ENCODE data around the gene DNAJB11.
A peak's percentile ranks its signal among the peaks of the same experiment; 100 is the strongest.
"Not testable (repeated sequence)": the region's sequence is repeated elsewhere in the genome, so short reads cannot be mapped to it uniquely, and the experiment has no call there.

DNAJB11 gene

GRCh38 chr3:186570096-186570940 lies at the start of gene DNAJB11:
Gene DNAJB11, plus strand, starts transcription at chr3:186570720. Its CDS starts 178 bp downstream, at chr3:186570898.
- peak; percentile 99 for DNase-seq

DNA sequence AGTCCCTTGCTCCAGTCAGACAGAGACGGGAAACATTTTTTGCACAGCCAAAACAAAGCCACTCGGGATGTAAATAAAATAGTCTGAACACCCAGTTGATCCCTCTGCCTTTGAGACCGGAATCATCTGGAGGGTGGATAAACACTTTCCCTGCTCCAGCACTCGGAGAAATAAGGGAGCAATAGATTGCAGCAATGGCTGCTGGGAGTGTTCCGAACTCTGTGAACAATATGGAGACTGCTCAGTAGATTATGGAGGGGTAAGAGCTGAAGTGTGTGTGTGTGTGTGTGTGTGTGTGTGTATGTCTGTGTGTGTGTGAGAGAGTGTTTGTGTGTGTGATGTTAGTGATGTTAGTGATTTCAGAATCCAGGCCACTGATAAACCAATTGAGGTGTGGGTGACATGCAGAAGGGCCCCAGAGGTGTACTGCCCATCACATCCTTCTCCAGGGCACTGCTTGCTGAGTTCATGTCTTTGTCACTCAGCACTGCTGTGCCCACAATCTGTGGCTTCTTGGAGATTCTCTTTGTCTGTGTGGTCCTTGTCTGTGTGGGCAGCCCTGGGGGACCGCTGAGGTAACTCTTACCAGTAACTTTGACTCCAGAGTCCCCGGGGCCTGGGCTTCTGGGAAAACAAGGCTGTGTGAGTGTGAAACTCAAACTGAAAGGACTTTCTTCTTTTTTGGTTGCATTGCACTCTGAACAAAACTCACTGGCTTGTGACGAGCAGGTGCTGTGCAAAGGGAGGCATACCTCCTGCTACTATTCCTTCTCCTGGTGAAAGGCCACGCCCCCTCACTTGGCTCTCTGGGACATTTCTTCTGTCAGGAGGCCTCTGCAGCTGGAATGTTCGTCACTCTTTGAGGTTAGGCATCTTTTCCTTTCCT lies 49.3 kb upstream of the DNAJB11 start:
- DNase-seq = peak; percentile 34

DNA sequence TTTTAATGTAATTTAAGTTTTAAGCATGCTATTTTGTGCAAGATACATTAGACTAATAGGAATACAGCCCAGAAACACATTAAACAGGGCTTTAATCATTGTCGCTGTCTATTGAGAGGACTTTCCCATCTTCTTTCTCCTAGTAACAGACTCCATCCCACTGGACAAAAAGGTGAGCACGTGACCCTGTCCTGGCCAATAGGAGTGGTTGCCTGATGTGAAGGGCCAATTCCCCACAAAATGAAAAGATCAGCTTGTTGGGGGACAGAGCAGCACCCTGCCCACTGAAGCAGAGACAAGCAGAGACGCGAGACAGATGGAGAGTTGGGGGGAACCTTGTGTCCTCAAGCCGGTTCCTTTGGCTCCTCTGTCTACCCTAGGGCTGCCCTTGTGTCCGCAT lies 47.5 kb upstream of the DNAJB11 start:
- DNase-seq = no peak

DNA sequence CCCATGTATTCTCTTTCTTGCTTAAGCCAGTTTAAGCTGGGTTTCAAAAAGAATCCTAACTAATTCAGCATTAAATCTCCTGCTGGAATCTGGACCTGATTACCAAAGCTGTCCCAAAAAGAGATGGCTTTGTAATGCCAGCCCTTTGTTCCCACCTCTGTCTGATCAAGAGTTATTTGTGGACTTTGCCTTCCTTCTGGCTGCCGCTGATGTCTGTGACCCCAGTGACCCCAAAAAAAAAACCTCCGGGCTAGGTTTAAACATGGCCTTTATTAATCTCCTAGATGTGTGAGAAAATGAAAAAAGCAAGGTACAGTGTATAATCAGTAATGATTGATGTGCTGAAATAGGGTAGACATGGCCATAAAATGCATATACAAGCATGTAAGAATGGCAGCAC lies 47.1 kb upstream of the DNAJB11 start:
- no peak for DNase-seq

DNA sequence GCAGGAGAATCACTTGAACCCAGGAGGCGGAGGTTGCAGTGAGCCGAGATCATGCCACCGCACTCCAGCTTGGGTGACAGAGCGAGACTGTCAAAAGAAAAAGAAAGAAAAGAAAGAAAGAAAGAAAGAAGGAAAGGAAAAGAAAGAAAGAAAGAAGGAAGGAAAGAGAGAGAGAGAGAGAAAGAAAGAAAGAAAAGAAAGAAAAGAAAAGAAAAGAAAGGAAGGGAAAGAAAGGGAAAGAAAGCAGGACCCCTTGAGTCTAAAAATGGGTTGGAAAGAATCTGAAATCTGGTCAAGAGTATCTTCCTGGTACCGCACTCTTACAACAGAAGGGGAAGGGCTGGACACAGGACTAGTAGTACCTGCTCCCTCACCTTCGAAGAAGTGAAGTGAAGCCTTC lies 45.9 kb upstream of the DNAJB11 start:
- no peak for DNase-seq

DNA sequence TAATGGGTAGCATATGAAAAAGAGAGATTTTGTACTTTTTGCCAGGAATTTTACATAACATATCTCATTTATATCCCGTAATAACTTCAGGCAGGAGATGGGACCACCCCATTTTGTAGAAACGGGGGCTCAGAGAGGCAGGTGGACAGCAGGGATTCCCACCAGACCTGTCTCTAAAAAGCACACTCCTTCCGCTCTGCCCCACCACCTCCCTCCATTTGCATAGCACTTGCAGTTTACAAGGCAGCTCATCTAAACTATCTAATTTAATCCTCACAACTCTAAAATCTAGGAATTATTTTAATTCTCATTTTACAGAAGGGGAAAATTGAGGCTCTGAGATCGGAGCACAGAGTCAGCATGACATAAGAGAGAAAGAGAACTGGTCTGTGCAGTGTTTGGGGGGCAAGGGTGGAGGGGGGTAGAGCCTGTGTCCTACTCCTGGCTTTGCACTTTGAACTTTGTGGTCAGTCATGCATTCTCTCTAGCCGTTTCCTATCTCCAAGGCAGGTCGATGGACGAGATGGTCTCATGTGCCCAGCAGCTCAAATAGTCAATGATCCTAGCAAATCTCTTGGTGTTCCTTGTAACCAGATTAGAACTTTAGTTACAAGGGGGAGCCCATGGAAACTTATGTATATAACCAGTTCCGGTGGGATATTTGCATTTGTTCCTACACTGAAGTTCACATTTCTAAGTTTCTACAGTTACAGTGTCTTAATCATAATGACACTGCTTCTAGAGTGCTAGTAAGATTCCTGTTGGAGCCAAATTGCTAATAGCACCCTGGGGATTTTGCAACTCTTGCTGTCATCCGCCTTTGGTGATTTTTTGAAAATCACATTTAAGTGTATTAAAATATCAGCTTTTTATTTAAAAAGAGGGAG lies 44.9 kb upstream of the DNAJB11 start:
- no peak for DNase-seq

GRCh38 chr3:186526256-186526606 lies 44.3 kb upstream of the DNAJB11 start:
- DNase-seq = no peak

GRCh38 chr3:186529201-186529999 lies 41.1 kb upstream of the DNAJB11 start:
- DNase-seq = peak; percentile 24

GRCh38 chr3:186530415-186530814 lies 40.1 kb upstream of the DNAJB11 start:
- DNase-seq = no peak

DNA sequence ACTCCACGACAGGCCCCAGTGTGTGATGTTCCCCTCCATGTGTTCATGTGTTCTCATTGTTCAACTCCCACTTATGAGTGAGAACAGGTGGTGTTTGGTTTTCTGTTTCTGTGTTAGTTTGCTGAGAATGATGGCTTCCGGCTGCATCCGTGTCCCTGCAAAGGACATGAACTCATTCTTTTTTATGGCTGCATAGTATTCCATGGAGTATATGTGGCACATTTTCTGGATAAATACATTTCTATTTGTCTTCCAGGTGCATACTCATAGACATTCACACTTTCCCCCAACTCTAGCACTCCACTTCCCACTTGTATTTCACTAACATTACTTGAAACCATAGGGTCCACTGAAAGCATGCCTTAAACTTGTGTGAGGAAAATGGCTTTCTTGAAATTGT lies 38.8 kb upstream of the DNAJB11 start:
- not testable (repeated sequence) for DNase-seq

DNA sequence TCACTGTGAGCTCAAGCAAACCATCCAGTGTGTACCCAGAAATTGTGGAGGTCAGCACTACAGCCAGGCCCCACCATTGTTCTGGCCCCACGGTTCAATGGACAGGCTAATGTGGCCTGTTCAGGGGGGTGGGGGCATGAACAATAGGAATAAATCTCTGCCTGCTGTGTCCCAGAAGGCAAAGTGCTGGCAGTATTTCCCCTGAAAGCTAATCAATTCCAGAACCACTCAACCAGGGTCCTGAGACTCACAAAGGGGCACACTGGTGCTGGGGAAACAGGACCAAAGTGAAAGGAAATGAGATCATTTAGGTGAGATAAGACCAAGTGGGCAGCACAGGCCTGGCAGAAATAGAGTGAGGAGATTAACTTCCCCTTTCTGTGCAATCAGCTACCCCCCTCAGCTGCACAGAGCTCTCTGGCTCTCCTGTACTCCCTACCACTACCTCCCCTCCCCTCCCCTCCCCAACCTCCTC lies 37.9 kb upstream of the DNAJB11 start:
- DNase-seq = no peak

- DNase-seq = no peak
These were observed 36.3 kb upstream of the DNAJB11 start for GRCh38 chr3:186534113-186534669.

DNA sequence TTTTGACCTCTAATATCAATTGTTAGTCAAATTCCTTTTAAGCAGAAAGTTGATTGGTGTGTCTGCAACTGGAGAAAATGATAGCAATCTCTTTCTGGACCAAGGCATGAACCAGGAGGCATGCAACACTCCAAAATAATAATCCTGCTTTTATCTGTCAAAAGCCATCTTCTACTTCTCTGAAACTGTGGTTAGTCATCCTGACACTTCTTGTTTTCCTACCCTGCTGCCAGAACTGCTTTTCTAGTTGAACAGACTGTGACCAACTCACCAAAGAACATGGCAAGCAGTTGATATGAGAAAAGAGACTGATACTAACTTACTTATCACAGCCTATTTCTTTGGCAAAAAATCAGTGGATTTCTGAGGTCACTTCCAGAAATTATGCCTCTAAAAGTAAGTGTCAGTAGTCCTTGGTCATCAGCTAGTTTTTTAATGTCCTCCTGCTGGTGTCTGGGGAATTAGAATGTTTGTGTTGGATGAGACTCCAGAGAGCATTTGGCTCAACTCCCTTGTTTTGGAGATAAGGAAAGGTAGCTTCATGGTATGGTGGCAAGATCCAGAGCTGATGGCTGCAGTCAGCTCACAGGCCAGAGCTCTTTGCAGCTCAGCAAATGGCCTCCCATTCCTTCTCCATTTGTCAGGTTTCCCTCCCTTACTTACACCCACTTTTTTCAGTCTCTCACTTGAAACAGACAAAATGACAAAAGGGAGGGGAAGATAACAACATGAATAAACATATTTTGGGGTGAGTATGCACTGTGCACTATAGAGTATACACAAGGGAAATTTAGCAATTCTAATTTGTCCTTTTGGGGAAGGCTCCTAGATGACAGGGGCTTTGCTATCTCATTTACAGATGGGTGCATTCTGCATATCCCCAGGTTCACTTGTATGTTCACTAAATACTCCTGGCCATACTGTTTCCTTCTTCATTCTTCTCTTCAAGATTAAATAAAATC lies 33.4 kb upstream of the DNAJB11 start:
- DNase-seq = no peak

DNA sequence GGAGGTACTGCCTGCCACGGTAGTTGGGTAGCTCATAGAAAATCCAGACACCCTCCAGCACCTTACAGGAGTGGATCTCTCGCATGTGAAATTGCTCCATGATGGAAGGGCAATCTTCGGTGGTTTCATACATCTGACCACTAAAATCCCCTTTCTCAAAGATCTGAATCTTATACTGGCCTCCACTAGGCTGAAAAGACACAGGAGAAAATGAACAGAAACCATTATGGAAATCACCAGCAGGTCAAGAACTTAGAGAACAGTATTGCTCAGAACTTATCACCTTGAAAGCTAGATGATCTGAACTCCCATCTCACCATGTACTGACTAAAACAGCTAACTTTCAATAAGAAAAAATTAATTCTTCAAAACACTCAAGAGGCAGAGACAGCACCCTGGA lies 31.7 kb upstream of the DNAJB11 start:
- DNase-seq = no peak

GRCh38 chr3:186540221-186540834 lies 30.2 kb upstream of the DNAJB11 start:
- peak; percentile 82 for DNase-seq

DNA sequence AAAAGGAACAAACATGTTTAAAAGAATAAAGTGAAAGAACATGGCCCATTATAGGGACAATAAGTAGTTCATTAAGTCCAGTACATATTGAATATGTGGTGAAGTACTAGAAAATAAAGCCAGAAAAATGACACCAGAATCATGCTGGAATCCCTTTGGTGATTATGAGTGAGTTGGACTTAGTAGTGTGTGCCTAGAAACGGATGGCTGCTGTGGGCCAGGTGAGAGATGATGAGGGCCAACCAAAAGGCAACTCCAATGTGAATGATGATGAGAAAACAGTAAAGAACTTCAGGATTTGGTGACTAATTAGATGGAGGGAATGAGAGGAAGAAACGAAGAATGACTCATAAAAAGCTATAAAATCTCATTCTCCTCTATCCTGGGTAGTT lies 29.7 kb upstream of the DNAJB11 start:
- no peak for DNase-seq

DNA sequence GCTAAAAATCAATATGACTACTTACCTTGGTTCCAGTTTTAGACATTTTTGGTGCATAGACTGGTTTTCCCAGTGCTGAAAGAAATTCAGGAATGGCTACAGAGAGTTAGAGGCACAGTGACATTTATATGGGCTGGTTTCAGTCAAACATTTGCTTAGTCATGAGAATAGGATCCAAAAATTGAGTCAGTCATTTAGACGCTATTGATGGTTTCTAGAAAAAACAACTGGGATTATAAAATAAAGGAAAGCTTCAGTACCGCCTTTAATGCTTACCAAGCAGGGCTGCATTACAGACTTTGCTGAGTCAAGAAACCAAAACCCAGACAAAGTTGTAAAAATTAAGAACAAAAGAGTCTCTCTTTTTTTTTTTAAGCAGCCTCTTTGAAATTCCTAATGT lies 26.2 kb upstream of the DNAJB11 start, which contains the start of gene CRYGS:
TSS of gene CRYGS (minus strand) at position 100 of the 400 bp plus-strand sequence. CDS start at position 46, 54 bp downstream.
- no peak for DNase-seq

GRCh38 chr3:186549497-186549896 lies 21.0 kb upstream of the DNAJB11 start:
- no peak for DNase-seq

DNA sequence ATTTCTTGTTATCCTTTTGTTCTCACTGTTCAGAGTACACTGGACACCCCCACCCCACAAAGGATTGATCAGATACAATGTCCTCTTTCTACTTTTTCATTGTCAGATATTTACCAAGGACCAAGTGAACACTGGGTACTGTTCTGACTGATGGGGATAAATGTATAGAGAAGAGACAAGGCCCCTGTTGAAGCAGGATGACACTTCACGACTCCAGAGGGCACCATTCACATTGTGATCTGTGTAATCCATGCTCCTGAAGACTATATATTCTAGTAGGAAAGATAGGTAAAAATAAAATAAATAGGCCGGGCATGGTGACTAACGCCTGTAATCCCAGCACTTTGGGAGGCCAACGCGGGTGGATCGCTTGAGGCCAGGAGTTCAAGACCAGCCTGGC lies 19.1 kb upstream of the DNAJB11 start:
- DNase-seq = peak; percentile 23

All from DMS53 (cell line).